Measurements from ENCODE around the gene UNK.
"Not testable (repeated sequence)": the region's sequence is repeated elsewhere in the genome, so short reads cannot be mapped to it uniquely, and the experiment has no call there.

The UNK gene

DNA sequence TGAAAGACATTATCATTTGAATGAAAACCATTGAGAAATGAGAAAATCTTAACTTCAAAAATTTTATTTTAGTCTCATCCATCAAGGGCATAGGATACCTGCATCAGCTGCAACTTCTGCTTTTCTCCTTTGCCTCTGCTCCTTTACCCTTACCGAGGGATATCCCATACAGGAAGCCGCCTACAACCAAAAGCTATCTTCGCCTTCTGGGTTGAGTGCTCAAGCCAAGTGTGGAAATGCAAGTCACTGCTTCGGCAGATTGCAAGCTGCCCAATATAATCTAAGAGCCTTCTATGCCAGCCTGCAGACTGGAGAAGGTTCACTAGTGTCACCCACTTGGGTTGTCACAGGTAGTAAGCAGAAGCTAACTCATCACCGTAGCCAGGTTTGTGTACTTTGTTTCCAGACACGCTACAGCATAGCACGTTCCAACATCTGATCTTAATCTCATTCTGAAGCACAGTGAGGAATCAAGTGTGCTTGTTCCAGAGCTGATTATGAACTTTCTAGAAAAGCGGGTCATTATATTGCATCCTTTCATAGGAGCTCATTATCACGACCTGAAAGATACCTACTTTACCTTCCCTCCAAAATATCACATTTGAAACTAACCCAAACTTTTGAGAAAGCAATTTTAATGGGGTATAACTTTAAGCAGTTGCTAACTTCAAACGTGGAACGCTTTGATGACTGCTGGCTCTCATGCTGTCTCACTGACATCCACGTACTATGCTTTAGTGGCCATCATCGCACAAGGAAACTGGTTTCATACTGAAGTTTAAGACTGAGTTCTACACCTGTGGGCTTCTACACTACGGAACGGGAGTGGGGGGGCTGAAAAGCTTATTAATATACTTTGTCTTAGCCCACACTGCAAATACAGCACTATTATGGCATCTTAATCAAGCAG is 8.0 kb upstream of the UNK start:
- Mint-ChIP-seq H3K4me1 (peaks cover 39% of the 10 kb centered on the region), H3K9me3 (no peaks in the 10 kb centered on the region), H3K36me3 (peaks cover 72% of the 10 kb centered on the region), H3K4me3 (peak overlapping the region; percentile 77), H3K27ac (peak overlapping the region; percentile 99)
- no peak for DNase-seq (ENCODE audit: low spot score in 2 of 2)
- no peak for ATAC-seq

DNA sequence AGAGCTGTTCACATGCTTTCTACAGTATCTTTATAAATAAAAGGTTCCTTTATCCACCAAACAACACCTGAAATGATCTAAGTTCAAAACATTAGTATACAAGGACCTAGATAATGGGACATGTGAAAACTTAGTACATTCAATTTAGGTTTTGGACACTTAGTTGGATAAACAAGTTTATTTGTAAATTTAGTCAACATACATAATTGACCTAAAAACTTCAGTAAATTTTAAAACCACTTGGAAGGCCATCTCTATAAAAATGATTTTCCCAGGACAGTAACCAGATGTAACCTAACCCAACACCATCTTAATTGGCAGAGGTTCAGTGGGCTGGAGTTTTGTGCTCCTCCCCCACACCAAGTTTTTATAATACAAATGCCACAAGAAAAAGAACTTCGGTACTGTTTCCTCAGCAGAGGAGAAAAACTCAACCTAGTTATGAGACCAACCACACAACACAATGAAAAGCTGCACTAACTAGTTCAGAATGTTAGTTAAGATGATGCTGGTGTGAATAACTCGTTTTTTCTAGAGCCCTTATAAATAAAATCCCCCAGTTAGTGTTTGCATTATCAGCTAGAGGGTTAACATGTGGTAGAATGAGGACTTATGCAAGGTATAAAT is 7.2 kb upstream of the UNK start:
- peak overlapping the region; percentile 99 for H3K27ac Mint-ChIP-seq
- H3K4me1 Mint-ChIP-seq: peaks cover 39% of the 10 kb centered on the region
- no peak for ATAC-seq
- no peaks in the 10 kb centered on the region for H3K9me3 Mint-ChIP-seq
- H3K36me3 Mint-ChIP-seq: peaks cover 72% of the 10 kb centered on the region
- H3K4me3 Mint-ChIP-seq: peak overlapping the region; percentile 77
- DNase-seq (ENCODE audit: low spot score in 2 of 2): no peak

DNA sequence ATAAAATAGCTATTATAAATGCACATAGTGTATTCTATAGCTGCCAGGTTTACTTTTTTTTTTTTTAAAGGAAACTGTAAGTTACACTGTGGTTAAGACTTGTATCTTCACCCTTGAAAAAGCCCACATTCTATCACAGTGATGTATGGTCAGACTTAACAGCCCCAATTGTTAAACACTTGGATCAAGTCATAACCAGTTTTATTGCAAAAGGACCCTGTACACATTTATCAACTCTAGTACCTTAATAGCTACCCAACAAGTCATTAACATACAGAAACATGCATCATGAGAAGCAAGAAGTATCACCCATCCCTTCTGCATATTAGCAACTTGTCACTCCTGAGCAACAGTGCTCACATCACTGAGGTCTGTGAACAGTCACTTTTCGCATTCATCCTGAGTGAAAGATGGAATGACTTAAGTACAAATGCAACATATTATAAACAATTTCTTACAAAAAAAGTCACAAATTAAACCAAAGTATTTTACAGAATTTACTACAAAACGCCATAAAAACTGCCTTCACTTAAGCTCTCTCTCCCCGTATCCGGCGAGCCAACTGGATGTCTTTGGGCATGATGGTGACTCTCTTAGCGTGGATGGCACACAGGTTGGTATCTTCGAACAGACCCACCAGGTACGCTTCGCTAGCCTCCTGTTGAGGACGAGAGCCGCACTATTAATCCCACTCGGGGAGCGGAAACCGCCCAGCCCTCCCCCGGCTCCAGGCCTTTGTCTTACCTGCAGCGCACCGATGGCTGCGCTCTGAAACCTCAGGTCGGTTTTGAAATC is 6.3 kb upstream of the UNK start:
- Mint-ChIP-seq H3K36me3 (peaks cover 72% of the 10 kb centered on the region), H3K4me3 (peak overlapping the region; percentile 77), H3K27ac (peak overlapping the region; percentile 99), H3K4me1 (peaks cover 45% of the 10 kb centered on the region)
- not testable (repeated sequence) for ATAC-seq; DNase-seq (ENCODE audit: low spot score in 2 of 2); H3K9me3 Mint-ChIP-seq

DNA sequence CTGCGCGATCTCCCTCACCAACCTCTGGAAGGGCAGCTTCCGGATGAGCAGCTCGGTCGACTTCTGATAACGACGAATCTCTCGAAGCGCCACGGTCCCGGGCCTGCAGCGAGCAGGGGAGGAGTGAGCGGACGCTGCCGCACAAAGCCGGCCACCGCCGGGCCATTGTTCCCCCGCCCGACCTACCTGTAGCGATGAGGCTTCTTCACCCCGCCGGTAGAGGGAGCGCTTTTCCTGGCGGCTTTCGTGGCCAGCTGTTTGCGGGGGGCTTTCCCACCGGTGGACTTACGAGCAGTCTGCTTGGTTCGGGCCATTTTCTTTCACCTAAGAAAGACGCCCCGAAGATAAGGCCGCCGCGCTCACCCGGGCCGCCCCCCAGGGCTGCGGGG is 5.8 kb upstream of the UNK start:
- peak in 1 of 2 donors; percentile 89 for DNase-seq (ENCODE audit: low spot score in 2 of 2)
- Mint-ChIP-seq H3K4me3 (peak overlapping the region; percentile 77), H3K27ac (peak overlapping the region; percentile 99), H3K9me3 (no peaks in the 10 kb centered on the region), H3K4me1 (peaks cover 50% of the 10 kb centered on the region), H3K36me3 (peaks cover 71% of the 10 kb centered on the region)
- ATAC-seq: no peak

DNA sequence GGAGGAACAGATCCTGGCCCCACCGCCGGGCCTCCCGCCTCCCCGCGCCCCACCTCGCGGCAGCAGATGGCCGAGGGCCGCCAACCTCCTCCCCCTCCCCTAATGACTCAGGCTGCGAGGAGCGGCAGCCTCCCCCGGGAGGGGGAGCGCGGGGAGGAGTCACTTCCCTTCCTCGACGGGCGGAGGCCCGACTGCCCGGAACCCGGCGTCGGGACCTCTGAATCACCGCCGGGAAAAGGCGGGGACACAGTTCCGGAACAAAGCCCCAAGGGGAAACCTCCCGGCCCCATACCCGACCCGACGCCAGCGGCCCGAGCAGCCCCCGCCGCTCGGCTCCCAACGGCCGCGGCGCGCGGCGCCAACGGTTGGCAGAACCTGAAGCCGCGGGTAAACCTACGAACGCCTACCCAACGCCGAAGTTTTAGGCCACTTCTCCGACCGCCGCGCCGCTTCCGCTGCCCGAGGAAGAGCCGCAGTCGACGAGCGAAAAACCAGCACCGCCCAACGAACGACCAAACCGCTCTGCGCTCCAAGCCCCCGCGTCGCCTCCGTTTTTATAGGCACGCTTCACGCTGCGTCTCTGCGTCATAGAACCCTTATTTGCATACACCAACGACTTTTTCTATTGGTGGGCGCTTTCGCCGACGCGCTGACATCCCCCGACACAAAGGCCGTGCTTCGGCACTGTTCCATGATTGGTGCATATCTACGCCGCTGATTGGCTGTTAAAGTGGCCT is 5.2 kb upstream of the UNK start:
- ATAC-seq: peak; percentile 81
- no peaks in the 10 kb centered on the region for H3K9me3 Mint-ChIP-seq
- DNase-seq (ENCODE audit: low spot score in 2 of 2): peak; percentile 85 to 97
- peak overlapping the region; percentile 77 for H3K4me3 Mint-ChIP-seq
- peaks cover 68% of the 10 kb centered on the region for H3K36me3 Mint-ChIP-seq
- peaks cover 50% of the 10 kb centered on the region for H3K4me1 Mint-ChIP-seq
- peak overlapping the region; percentile 99 for H3K27ac Mint-ChIP-seq

DNA sequence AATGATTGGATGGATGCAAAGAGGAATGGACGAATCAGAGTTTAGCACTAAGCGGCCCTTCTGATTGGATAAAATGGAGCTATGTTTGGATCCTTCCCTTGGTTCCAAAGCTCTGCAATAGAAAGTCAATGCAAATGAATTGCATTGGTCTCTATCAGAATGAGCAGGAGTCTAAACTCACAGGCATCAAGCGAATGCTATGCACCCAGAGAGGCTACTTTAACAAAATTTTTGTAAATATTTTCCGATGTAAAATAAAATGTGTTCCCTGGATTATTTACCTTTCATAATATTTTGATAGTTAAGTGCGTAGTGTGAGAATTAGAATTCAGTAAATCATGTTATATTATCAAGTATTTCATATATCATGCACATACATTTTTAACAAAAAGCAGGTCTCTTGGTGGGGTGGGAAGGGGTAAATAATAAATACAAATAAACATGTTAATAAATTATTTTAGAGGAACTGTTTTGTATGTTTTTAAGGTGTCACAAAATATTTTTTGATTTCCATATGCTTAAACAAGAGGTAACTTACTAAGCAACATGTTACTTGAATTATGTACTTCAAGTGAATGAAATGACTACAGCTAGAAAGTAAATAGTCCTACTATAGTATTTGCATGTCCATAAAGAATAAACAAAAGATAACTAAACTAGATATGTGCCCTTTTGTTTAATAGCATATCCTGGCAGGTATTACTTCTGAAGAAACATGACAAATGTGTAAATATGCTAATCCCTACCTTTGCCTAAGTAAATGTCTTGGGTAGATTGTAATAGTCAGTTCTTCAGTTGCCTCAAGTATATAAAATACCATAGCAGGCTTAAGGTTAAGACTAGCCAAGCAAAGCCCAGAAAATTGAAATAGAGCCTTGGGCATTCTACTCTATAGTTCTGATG is 4.4 kb upstream of the UNK start:
- Mint-ChIP-seq H3K4me1 (peaks cover 53% of the 10 kb centered on the region), H3K27ac (peak overlapping the region; percentile 99), H3K4me3 (peak overlapping the region; percentile 77), H3K9me3 (no peaks in the 10 kb centered on the region), H3K36me3 (peaks cover 68% of the 10 kb centered on the region)
- no peak for ATAC-seq
- DNase-seq (ENCODE audit: low spot score in 2 of 2): no peak

DNA sequence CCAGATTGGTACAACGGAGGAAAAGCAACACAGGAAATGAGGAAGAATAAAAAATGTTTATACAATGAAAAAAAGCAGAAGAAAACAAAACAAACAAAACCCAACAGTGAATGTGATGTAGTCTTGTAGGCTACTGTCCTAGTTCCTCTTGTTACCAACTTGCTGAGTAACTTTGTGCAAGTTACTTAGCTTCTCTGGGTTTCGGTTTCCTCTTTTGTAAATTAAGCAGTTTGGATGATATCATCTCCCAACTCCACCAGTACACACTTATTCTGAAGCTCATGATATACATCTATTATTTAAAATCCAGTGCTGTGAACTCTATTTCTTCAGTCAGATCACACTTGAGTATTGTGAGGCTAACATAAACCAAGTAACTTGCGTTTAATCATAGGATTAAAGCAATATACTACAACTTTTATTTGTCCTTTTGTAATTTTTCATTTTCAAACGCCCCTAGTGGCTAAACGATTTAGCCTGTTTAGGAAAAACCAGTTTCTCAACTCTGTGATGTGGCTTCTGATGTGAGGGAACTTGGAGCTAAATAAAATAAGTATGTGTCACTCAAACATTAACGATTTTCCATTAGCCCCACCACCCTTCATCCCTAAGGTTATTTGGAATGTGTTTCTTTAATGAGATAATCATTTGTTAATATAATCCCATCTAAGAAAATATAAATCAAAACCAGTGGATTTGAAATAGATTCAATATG is 1.4 kb upstream of the UNK start:
- Mint-ChIP-seq H3K36me3 (peaks cover 43% of the 10 kb centered on the region), H3K27ac (peak overlapping the region; percentile 100), H3K4me1 (peaks cover 40% of the 10 kb centered on the region), H3K9me3 (no peaks in the 10 kb centered on the region), H3K4me3 (peak overlapping the region; percentile 88)
- no peak for DNase-seq (ENCODE audit: low spot score in 2 of 2)
- ATAC-seq: peak; percentile 41

DNA sequence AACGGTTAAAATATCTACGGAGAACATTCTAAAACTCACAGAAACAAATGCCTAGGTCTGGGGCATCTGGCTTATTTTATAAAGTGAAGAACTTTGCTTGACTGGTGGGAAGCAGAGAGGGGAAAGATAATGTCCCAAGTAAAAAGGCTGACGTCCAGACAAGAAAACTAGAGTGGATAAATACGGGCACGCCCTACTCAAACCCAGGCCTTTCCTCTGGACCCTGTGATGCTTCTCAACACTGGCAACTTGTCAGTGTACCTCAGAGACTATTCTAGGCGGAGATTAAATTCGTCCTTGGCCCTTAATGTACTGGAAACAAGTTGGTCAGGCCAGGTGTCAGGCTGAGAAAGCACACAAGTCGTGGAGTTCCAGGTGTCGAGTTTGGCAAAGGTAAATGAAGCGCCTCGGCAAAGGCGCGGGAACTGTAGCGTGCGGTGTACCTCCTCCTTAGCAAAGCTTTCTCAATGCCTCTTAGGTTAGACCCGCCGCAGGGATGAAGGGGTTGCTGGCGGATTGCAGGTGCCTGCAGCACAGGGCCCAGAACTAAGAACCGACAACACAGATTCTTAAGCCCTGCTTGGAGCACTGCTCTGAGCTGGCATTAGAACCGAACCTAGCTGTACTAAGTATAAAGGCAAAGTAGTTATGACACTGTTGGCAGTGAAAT is 668 bp upstream of the UNK start:
- Mint-ChIP-seq H3K9me3 (no peaks in the 10 kb centered on the region), H3K4me3 (peak overlapping the region; percentile 88), H3K36me3 (peaks cover 36% of the 10 kb centered on the region), H3K4me1 (peaks cover 34% of the 10 kb centered on the region), H3K27ac (peak overlapping the region; percentile 100)
- ATAC-seq (no peak), DNase-seq (ENCODE audit: low spot score in 2 of 2) (no peak)

DNA sequence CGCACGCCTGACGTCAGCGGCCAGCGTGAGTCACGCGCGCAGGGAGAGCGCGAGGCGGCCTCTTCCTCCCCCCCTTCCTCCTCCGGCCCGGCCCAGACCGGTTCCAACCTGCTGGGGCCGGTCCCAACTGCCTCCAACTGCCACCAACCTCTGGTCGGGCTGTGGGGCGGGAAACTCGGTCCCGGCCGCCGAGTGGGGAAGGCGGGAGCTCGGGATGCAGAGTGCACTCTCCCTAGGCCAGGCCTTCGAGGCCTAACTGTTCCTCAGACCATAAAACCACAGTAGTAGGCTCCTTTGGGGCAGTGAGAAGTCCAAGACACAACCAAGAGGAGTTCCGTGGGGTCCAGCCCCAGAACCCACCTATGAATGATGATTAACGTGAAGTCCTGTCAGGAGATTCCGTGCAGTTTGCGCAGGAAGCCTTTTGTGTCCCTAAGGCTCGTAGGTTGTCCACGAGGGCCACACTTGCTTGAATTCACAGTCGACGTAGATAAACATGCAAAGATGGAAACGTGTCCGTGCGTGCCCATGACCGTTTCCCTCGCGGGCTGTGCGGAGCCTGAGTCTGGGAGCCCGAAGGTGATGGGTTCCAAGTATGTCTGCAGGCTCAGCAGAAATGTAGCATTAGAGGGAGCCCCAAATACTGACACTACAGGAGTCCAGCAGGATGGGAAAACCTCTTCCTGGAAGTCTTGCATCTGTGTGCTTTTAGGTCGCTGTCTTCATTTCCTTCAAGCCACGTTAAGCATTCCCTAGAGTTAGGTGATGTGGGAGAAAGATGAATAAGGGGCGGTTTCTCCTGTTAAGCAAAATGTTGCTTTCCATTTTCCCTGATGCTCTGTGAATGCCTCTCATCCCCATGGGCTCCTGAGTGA is 647 bp downstream of the UNK start:
- Mint-ChIP-seq H3K27ac (peak overlapping the region; percentile 100), H3K4me1 (peaks cover 26% of the 10 kb centered on the region), H3K36me3 (peaks cover 24% of the 10 kb centered on the region), H3K9me3 (no peaks in the 10 kb centered on the region), H3K4me3 (peak overlapping the region; percentile 88)
- peak; percentile 80 to 96 for DNase-seq (ENCODE audit: low spot score in 2 of 2)
- peak; percentile 80 for ATAC-seq

DNA sequence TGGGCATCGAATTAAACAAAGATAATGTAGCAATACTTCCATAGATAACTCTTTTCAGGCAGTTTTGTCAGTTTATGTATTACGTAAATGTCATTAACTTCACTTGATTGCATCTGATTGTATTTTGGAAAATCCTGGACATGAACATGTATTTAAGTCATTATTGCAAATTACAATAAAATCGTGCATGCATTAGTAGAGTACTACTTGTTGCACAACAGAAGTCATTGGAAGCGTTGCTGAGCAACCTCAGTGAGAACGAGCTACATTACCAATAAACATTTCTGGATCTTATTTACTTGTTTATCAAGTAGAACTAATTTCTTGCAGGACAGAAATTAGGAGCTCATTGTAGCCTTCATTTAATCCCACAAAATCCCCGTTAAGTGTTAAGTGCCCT is 6.6 kb downstream of the UNK start:
- no peak overlapping the region for H3K4me3 Mint-ChIP-seq

DNA sequence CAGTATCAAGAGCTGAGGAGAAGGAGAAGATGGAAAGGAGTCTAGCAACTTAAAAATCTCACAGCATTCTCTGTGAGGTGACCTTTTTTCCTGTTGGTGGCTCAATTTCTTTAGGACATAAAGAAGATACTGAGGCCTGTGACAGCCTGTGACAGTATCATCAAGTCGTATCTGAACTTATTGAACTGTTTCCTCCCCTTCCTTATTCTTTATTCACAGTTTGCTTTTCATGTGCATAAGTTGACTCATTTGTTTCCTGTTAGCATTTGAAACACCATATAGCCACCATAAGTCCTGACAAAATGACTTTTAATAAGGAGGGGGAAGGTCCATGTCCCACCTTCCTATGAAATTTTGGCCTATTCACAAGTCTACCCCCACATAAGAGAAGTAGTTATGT is 8.9 kb downstream of the UNK start:
- Mint-ChIP-seq H3K4me1 (peaks cover 13% of the 10 kb centered on the region), H3K27ac (peak overlapping the region; percentile 10), H3K9me3 (no peaks in the 10 kb centered on the region), H3K4me3 (no peak overlapping the region), H3K36me3 (peaks cover 20% of the 10 kb centered on the region)
- ATAC-seq (peak; percentile 55), DNase-seq (ENCODE audit: low spot score in 2 of 2) (no peak)

More for the DNA sequence above, 6.6 kb downstream of the UNK start:
- ATAC-seq: no peak
- no peaks in the 10 kb centered on the region for H3K9me3 Mint-ChIP-seq
- H3K36me3 Mint-ChIP-seq: no peaks in the 10 kb centered on the region
- no peak for DNase-seq (ENCODE audit: low spot score in 2 of 2)
- H3K4me1 Mint-ChIP-seq: peaks cover 15% of the 10 kb centered on the region
- no peak overlapping the region for H3K27ac Mint-ChIP-seq

DNA sequence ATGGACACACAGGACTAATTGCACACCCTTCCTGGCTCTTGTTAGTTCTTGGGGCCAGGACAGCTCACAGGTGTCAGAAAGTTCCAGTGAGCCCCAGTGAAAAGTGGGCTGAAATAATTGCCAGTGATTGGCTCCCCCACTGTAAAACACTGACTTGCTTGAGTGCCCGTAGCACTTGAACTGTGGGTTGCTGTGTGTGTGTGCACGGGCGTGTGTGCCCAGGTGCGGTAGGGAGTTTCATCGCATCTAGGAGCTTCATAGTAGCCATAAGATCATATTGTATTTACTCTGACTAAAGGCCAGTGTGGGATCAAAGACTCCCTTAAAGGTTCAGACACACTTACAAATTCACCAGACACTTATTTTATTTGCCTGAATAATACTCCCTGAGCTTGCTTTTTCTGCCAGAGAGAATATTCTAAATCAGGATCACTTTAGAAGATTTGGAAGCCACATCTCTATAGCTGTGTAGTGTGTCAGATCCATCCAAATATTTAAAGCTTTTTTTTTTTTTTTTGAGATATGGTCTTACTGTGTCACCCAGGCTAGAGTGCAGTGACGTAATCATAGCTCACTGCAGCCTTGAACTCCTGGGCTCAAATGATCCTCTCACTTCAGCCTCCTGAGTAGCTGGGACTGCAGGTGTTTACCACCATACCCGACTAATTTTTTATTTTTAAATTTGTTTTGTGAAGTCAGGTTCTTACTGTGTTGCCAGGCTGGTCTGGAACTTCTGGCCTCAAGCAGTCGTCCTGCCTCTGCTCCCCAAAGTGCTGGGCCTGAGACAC is 11.4 kb downstream of the UNK start:
- Mint-ChIP-seq H3K27ac (peak overlapping the region; percentile 67), H3K4me1 (peaks cover 19% of the 10 kb centered on the region), H3K9me3 (no peaks in the 10 kb centered on the region)

More for the DNA sequence above, 11.4 kb downstream of the UNK start:
- Mint-ChIP-seq H3K4me3 (no peak overlapping the region), H3K36me3 (peaks cover 36% of the 10 kb centered on the region)
- DNase-seq (ENCODE audit: low spot score in 2 of 2) (no peak), ATAC-seq (no peak)
